ENCODE results near the gene DNAH8. TPM values are rescaled to one million over a fixed set of nuclear protein-coding genes. Genes with fewer than 3 reads are reported as not detected.

The DNAH8 gene
- total RNA-seq, 1 donor, result under 0.01 TPM

DNA sequence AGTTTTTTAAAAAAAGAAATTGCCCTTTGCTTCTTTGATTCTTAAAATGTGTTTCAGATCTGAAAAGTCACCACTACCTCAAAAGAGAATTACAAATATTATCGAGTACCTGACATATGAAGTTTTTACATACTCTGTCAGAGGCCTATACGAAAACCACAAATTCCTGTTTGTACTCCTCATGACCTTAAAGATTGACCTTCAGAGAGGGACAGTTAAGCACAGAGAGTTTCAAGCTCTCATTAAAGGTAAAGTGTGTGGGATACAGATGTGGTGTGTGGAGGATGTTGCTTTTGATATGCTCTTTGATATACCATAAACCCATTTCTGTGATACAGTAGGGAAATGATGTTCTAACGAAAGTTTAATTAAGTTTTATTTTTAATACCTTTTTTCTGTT is 223.6 kb downstream of the DNAH8 start:
- TF ChIP-seq, protein P1, sequence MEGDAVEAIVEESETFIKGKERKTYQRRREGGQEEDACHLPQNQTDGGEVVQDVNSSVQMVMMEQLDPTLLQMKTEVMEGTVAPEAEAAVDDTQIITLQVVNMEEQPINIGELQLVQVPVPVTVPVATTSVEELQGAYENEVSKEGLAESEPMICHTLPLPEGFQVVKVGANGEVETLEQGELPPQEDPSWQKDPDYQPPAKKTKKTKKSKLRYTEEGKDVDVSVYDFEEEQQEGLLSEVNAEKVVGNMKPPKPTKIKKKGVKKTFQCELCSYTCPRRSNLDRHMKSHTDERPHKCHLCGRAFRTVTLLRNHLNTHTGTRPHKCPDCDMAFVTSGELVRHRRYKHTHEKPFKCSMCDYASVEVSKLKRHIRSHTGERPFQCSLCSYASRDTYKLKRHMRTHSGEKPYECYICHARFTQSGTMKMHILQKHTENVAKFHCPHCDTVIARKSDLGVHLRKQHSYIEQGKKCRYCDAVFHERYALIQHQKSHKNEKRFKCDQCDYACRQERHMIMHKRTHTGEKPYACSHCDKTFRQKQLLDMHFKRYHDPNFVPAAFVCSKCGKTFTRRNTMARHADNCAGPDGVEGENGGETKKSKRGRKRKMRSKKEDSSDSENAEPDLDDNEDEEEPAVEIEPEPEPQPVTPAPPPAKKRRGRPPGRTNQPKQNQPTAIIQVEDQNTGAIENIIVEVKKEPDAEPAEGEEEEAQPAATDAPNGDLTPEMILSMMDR (IDR thresholded peaks at IDR 0.05; ENCODE audit: insufficient read depth, low read depth, low read length), result no peak
- no peak overlapping the region for H3K4me3 ChIP-seq (ENCODE audit: low read depth, low read length)

DNA sequence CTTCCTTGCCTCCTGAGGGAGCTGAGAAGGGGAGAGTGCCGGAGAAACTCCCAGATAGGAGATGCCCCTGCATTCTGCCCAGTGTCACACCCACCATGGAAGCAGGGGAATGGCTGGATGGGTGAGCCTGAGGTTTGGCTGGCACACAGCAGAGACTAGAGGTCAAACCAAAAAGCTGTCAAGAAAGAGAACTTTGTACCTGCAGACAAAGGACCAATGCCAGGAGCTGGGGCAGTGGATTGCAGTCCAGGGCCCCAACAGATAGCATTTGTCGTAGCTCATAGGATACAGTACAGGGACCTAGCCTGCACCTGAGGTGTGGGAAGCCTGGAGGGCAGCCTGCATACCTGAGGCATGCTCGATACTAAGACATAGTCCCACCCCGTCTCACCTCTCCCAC is 227.3 kb downstream of the DNAH8 start:
- no peak overlapping the region for H3K4me3 ChIP-seq (ENCODE audit: low read depth, low read length)
- no peak for DNase-seq (ENCODE audit: low read depth)
- TF ChIP-seq, protein P1 (IDR thresholded peaks at IDR 0.05; ENCODE audit: insufficient read depth, low read depth, low read length), result no peak

More for the DNA sequence above, 223.6 kb downstream of the DNAH8 start:
- no peak for DNase-seq (ENCODE audit: low read depth)

DNA sequence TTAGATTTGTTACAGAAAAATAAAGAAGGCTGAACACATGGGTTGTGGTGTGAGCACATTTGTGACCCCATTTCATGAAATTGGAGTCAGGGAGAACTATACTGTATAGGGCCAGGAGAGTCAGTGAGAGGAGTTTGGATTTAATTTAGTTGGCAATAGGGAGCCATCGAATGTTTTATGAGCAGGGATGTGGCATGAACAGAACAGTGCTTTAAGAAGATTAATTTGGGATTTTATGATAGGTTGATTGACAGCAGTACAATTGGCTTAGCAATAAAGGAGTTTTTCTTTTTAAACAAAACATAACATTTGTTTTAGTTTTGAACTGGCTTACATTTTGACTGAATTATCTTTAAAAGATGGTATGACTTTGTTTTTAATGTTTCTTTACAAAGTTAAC is 227.9 kb downstream of the DNAH8 start:
- TF ChIP-seq, protein P1 (IDR thresholded peaks at IDR 0.05; ENCODE audit: insufficient read depth, low read depth, low read length), result no peak

DNA sequence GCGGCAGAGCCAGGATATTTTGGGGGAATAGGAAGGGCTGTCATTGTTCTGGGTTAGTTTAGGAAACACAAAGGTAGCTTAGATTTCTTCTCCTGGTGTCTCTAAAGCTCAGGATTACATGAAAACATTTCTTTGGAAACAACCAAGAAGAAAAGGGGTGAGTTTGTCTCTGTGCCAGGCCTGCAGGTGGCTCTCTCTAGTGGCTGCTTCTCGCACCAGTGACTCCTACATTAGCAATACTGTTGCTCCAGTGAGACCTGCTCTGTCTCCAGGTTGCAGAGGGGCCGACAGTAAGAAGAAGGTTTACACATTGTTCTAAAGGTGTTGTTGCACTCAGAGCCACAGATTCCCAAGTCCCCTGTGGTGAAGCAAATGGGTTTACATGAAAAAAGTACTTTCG is 228.9 kb downstream of the DNAH8 start:
- no peak overlapping the region for H3K4me3 ChIP-seq (ENCODE audit: low read depth, low read length)
- TF ChIP-seq, protein P1 (IDR thresholded peaks at IDR 0.05; ENCODE audit: insufficient read depth, low read depth, low read length), result no peak
- no peak for DNase-seq (ENCODE audit: low read depth)

More for the DNA sequence above, 227.9 kb downstream of the DNAH8 start:
- no peak for DNase-seq (ENCODE audit: low read depth)
- H3K4me3 ChIP-seq (ENCODE audit: low read depth, low read length), result no peak overlapping the region

DNA sequence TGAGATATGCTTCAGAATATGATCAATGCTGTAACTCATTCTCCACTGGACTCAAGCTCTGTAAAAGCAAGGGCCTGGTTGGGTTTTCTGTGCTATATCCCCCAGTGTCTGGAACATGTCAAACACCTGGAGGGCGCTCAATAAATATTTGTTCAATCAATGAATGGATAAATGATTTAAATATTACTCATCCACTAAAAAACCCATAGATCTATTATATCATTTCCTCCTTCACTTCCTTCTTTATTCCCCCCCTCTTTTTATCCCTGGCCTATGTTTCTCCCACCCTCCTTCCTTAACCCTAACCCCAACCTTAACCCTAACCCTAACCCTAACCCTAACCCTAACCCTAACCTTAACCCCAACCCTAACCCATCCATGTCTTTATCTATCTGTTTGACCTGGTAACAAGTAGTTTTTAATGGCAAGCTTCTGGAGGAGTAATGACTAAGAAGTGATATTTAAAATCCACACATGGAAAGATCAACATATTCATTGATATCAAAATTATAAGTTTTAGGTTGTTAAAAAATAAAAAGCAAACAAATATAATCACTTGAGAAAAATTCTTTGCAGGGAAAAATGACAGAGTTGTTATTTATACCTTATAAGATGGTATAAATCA is 229.7 kb downstream of the DNAH8 start:
- no peak overlapping the region for H3K4me3 ChIP-seq (ENCODE audit: low read depth, low read length)
- TF ChIP-seq, protein P1 (IDR thresholded peaks at IDR 0.05; ENCODE audit: insufficient read depth, low read depth, low read length), result no peak
- DNase-seq (ENCODE audit: low read depth), result no peak

DNA sequence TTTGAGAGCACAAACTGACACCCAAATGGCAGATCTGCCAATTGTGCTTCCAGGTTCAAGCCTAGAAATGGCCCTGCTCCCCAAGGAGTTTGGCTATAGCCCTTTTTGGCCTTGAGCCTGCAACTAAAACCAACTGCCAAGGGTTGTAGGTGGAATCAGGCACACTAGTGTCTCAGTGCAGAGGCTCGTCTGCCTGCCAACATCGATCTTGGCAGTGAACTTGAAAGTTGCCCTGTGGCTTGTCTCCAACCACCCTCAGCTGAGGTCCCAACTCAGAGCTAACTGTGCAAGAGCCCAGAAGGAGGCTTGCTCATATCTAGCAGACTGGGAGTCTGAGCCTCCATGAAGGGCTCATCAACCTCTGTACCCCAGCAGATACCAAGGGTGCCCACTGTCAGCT is 240.8 kb downstream of the DNAH8 start:
- TF ChIP-seq, protein P1 (IDR thresholded peaks at IDR 0.05; ENCODE audit: insufficient read depth, low read depth, low read length), result no peak

DNA sequence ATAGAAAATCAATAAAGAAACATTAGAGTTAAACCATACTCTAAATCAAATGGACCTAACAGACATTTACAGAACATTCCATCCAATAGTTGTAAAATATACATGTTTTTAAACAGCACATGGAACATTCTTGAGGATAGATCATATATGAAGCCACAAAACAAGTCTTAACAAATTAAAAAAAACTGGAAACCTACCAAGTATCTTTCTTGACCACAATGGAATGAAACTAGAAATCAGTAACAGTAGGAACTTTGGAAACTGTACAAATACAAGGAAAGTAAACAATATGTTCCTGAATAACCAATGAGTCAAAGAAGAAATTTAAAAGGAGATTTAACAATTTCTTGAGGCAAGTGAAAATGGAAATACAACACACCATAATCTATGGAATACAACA is 242.3 kb downstream of the DNAH8 start:
- TF ChIP-seq, protein P1 (IDR thresholded peaks at IDR 0.05; ENCODE audit: insufficient read depth, low read depth, low read length), result no peak

More for the DNA sequence above, 240.8 kb downstream of the DNAH8 start:
- DNase-seq (ENCODE audit: low read depth), result no peak
- H3K4me3 ChIP-seq (ENCODE audit: low read depth, low read length), result no peak overlapping the region

More for the DNA sequence above, 242.3 kb downstream of the DNAH8 start:
- no peak for DNase-seq (ENCODE audit: low read depth)
- no peak overlapping the region for H3K4me3 ChIP-seq (ENCODE audit: low read depth, low read length)
